Ascending aorta (tissue), 2 donors: ENCODE results near the gene RSPRY1. TPM values are rescaled to one million over a fixed set of nuclear protein-coding genes. Genes with fewer than 3 reads are reported as not detected.

Experiments used
- DNase-seq, 2 donors: peaks; one replicate each; pipeline ENCODE4 v3.0.0-alpha.2; 2019; ENCODE audit warnings: low spot score in 2 of 2
- H3K27ac ChIP-seq, 2 donors: fragments of 200-600 bp; sonication (generic); one replicate each; pipeline ENCODE4 v1.5.1; 2016 to 2017; ENCODE audit warnings: mild to moderate bottlenecking in 1 of 2
- H3K27me3 ChIP-seq: fragments of 200-600 bp; sonication (generic); one replicate; pipeline ENCODE4 v1.5.1; 2017
- H3K36me3 ChIP-seq, 2 donors: fragments of 200-600 bp; sonication (generic); one replicate each; pipeline ENCODE4 v1.5.1; 2016
- H3K4me1 ChIP-seq, 2 donors: fragments of 200-600 bp; sonication (generic); one replicate each; pipeline ENCODE4 v1.5.1; 2016 to 2017; ENCODE audit warnings: mild to moderate bottlenecking in 1 of 2
- H3K4me3 ChIP-seq, 2 donors: fragments of 200-600 bp; sonication (generic); one replicate each; pipeline ENCODE4 v1.5.1; 2016 to 2017; ENCODE audit warnings: mild to moderate bottlenecking in 1 of 2
- H3K9me3 ChIP-seq, 2 donors: fragments of 200-600 bp; sonication (generic); one replicate each; pipeline ENCODE4 v1.5.1; 2016
- intact Hi-C: fragments of 100-400 bp; cut with DNase I; formaldehyde crosslinking; loops from one replicate; pipeline ENCODE4 v1.15.1; 2023
- total RNA-seq: library from RNA; depleted of rRNA; stranded (reverse); fragments of >200 nt; gene quantifications from one replicate; pipeline ENCODE4 v1.1.0, GENCODE V29; 2016
- TF ChIP-seq, protein P1 (sequence below), 3 experiments: fragments of 200-600 bp in 2 of 3; fragments of 450-650 bp in 1 of 3; sonication (generic) in 2 of 3; IDR thresholded peaks; one replicate each; pipeline ENCODE4 v1.5.1; 2016 to 2019; ENCODE audit warnings: antibody characterized with exemption in 3 of 3, mild to moderate bottlenecking in 1 of 3, moderate library complexity in 1 of 3

RSPRY1 gene
- total RNA-seq, 1 donor from 2014 or later: 29.3 TPM

DNA sequence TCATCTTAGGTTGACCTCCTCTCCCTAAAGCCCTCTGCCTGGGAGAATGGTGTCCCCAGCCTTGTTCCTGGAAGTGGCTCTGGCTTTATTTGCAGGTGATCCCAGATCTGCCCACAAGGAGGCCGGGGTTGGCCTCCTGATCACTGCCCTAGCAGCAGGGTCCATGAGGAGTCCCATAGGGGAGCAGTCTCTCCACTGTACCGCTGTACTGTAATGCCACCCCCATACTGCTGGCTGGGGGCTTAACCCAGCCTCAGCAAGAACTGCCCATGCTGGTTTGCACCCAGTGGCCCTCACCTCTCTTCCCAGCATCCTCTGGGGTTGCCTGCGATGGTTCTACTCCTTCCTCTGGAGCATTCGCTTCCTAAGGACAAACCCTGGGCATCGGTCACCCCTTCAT, 39.4 kb upstream of the RSPRY1 start:
- Histone ChIP-seq H3K36me3 (peaks cover 5 to 7% of the 10 kb centered on the region in 2 donors), H3K4me3 (no peak overlapping the region), H3K27ac (no peak overlapping the region), H3K4me1 (peaks cover 0 to 2% of the 10 kb centered on the region in 2 donors), H3K9me3 (no peaks in the 10 kb centered on the region), H3K27me3 (no peaks in the 10 kb centered on the region)
- no peak for DNase-seq
- TF ChIP-seq, protein P1, sequence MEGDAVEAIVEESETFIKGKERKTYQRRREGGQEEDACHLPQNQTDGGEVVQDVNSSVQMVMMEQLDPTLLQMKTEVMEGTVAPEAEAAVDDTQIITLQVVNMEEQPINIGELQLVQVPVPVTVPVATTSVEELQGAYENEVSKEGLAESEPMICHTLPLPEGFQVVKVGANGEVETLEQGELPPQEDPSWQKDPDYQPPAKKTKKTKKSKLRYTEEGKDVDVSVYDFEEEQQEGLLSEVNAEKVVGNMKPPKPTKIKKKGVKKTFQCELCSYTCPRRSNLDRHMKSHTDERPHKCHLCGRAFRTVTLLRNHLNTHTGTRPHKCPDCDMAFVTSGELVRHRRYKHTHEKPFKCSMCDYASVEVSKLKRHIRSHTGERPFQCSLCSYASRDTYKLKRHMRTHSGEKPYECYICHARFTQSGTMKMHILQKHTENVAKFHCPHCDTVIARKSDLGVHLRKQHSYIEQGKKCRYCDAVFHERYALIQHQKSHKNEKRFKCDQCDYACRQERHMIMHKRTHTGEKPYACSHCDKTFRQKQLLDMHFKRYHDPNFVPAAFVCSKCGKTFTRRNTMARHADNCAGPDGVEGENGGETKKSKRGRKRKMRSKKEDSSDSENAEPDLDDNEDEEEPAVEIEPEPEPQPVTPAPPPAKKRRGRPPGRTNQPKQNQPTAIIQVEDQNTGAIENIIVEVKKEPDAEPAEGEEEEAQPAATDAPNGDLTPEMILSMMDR (IDR thresholded peaks at IDR 0.05): no peak
- intact Hi-C loops: no loop called here

DNA sequence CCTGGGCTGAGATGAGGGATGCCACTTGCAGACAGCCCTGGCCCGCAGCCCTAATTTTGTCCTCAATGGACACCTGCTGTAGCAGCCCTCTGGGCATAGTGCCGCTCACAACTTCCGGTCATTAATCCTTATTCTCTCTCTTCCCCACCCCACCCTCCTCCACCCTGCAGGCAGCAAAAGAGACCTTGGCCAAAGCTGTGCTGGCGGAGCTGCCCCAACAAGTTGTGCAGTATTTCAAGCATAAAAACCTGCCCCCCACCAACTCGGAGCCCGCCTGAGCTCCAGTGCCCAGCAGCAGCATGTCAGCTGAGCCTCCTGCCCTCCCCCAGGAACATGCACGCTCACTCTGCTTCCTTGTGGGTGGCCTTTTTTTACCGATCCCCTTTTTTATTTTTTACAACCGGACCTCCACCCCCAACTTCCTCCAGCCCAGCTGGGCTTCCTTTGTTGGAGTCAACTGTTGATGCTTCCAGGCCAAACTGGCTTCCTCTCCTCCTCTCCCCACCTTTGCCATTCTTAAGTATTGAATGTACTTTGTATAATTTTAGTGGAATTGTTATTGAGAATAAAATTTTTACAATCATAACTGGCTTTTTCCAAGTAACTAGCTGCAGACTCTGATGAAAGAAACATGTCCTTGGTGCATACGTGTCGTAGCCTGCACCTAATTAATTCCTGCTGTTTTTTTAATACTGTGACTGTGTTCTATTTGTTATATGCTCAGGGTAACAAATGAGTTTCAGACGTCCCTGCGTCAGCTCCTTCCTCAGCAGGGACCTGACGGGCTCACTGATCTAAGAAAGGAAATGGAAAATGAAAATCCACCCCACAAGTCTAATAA, 38.5 kb upstream of the RSPRY1 start:
- no peak overlapping the region for H3K27ac ChIP-seq
- peaks cover 10% of the 10 kb centered on the region in 2 donors for H3K36me3 ChIP-seq
- peaks cover 0 to 2% of the 10 kb centered on the region in 2 donors for H3K4me1 ChIP-seq
- no peak overlapping the region for H3K4me3 ChIP-seq
- TF ChIP-seq, protein P1 (IDR thresholded peaks at IDR 0.05): no peak
- intact Hi-C loops: no loop called here
- no peak for DNase-seq
- H3K27me3 ChIP-seq: no peaks in the 10 kb centered on the region
- H3K9me3 ChIP-seq: no peaks in the 10 kb centered on the region

DNA sequence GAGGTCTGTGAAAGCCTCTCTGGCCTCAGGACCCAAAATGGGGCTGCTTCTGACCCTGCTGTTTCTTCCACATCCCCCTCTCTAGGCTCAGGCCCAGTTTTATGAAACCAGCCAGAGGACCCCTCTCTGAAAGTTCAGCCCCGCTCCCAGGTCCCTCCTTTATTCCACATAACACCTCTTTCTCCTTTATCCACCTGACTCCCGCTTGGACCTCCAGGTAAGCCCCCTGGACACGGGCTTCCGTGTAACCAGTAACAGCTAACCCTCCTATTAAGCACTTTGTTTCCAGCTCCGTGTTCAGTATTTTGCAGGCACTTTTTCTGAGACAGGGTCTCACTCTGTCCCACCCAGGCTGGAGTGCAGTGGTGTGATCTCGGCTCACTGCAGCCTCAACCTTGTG, 37.6 kb upstream of the RSPRY1 start:
- no peak overlapping the region for H3K4me3 ChIP-seq
- intact Hi-C loops: no loop called here
- TF ChIP-seq, protein P1 (IDR thresholded peaks at IDR 0.05): no peak
- no peak overlapping the region for H3K27ac ChIP-seq
- H3K27me3 ChIP-seq: no peaks in the 10 kb centered on the region
- peaks cover 18 to 19% of the 10 kb centered on the region in 2 donors for H3K36me3 ChIP-seq
- no peak for DNase-seq
- H3K9me3 ChIP-seq: no peaks in the 10 kb centered on the region
- peaks cover 0 to 2% of the 10 kb centered on the region in 2 donors for H3K4me1 ChIP-seq

DNA sequence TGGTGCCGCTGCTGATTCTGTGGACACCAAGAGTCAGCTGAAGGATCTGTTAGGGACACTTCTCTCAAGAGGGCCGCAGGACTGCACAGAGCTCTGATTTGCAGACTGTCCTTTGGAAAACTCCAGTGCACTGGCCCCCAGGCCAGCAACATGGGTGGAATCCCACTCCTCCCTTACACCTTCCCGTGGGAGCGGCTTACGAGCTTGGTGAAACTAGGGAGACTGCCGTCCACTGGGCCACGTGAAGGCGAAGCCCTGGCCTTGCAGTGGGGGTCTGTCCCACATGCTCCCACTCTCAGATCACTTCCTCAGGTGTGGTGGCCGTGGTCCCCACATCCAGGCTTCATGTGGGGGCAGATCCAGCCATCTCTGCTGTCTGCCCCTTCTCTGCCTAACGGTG, 36.7 kb upstream of the RSPRY1 start:
- intact Hi-C loops: no loop called here

DNA sequence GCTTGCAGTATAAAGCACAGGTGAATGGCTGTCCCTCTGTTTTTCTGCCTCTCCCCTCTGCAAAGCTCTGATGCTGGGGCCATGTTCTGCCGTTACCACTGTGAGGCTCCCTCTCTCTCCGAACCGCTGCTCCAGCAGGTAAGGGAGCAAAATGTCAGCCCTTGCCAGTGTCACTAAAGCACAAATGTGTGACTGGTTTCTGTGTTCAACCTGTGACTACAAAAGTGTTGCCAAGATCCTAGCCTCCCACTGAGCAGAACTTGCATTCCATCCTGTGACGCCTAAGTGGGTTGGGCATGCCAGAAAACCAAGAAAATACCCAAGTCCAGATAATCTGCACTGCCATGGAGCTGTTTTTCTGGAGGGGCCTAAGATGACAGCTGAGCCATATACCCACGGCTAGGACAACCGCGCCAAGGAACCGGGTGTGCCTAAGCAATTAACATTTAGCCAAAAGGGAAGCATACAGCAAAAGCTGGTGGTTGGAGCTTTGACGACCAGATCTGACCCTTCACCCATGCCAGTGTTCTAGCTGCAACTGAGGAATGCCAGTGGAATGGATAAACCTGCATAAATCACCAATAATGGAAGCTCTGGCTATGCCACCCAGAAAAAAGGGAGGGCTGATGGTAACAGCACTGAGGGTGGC, 35.3 kb upstream of the RSPRY1 start:
- Histone ChIP-seq H3K9me3 (no peaks in the 10 kb centered on the region), H3K27me3 (no peaks in the 10 kb centered on the region), H3K4me1 (peaks cover 0 to 2% of the 10 kb centered on the region in 2 donors), H3K36me3 (peaks cover 35% of the 10 kb centered on the region in 2 donors), H3K27ac (no peak overlapping the region), H3K4me3 (no peak overlapping the region)
- intact Hi-C loops: no loop called here
- TF ChIP-seq, protein P1 (IDR thresholded peaks at IDR 0.05): no peak
- DNase-seq: no peak

More for the DNA sequence above, 36.7 kb upstream of the RSPRY1 start:
- no peak overlapping the region for H3K27ac ChIP-seq
- peaks cover 0 to 2% of the 10 kb centered on the region in 2 donors for H3K4me1 ChIP-seq
- peaks cover 27 to 28% of the 10 kb centered on the region in 2 donors for H3K36me3 ChIP-seq
- H3K9me3 ChIP-seq: no peaks in the 10 kb centered on the region
- TF ChIP-seq, protein P1 (IDR thresholded peaks at IDR 0.05): no peak
- no peaks in the 10 kb centered on the region for H3K27me3 ChIP-seq
- no peak overlapping the region for H3K4me3 ChIP-seq
- DNase-seq: no peak
